Measurements from ENCODE around the gene MTA1. TPM values are rescaled to one million over a fixed set of nuclear protein-coding genes. Genes with fewer than 3 reads are reported as not detected.
A peak's percentile ranks its signal among the peaks of the same experiment; 100 is the strongest.

MTA1 gene
- polyA plus RNA-seq, 1 of the 3 experiments (the other 2 are of a cell fraction) = 96.3 TPM

DNA sequence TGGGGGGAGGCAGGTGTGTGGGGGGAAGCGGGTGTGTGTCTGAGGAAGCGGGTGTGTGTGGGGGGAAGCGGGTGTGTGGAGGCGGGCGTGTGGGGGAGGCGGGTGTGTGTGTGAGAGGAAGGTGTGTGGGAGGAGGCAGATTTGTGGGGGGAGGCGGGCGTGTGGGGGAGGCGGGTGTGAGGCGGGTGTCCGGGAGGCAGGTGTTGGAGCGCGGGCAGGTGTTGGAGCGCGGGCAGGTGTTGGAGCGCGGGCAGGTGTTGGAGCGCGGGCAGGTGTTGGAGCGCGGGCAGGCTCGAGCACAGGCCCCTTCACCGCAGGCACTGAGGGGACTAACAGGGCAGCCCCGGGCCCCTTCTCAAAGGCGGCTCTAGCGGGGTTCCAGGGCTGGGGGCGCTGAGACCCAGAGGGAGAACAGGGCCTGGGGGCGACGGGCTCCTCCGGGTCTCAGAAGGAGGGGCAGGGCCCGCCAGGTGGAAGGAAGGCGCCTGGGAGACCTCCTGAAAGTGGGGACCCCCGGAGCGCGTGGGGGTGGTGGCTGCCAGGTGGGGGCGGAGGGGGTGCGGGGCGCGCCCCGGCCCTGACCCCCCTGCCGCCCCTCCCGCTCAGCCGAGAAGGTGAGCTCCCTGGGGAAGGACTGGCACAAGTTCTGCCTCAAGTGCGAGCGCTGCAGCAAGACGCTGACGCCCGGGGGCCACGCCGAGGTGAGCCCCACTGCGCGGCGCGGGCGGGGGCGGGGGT is 58.2 kb downstream of the MTA1 start:
- Histone ChIP-seq H4K20me1 (ENCODE audit: insufficient read depth) (peaks cover 6% of the 10 kb centered on the region; the same call in 1 of the 2 replicates), H3K9ac (no peak overlapping the region), H3K79me2 (ENCODE audit: insufficient read depth) (peaks cover 32% of the 10 kb centered on the region), H3K9me2 (no peaks in the 10 kb centered on the region), H2AFZ (ENCODE audit: low read depth) (no peak overlapping the region), H3F3A (replicated peaks; ENCODE audit: insufficient read depth) (peaks cover 36% of the 10 kb centered on the region), H3K27ac (ENCODE audit: low read depth in 2 of 2, low read length in 1 of 2) (peak overlapping the region in 1 of 2 experiments; percentile 99; a peak in 2 of 4 replicates), H3K27me3 (ENCODE audit: insufficient read depth) (no peaks in the 10 kb centered on the region), H3K4me3 (ENCODE audit: low read depth in 2 of 2, low read length in 1 of 2) (peak overlapping the region in 1 of 2 experiments; percentile 92; a peak in 1 of 4 replicates), H3K4me2 (no peak overlapping the region), H3K36me3 (replicated peaks in 1 of 2; ENCODE audit: control insufficient read depth in 1 of 2, insufficient read depth in 2 of 2, low read length in 1 of 2) (peaks cover 0 to 2% of the 10 kb centered on the region in 2 experiments), H3K4me1 (ENCODE audit: control insufficient read depth in 1 of 2, insufficient read depth in 2 of 2, low read depth in 1 of 2, low read length in 1 of 2) (peaks cover 36 to 60% of the 10 kb centered on the region in 2 experiments; a peak in 3 of 4 replicates), H3K9me3 (no peaks in the 10 kb centered on the region)
- TF ChIP-seq SMC3 (IDR thresholded peaks at IDR 0.05; ENCODE audit: low read depth, low read length) (no peak), JUND (IDR thresholded peaks at IDR 0.05) (no peak), POLR2AphosphoS5 (IDR thresholded peaks at IDR 0.05; ENCODE audit: low read depth, low read length) (no peak), TCF12 (IDR thresholded peaks at IDR 0.05) (no peak)
- TF ChIP-seq, protein P1, sequence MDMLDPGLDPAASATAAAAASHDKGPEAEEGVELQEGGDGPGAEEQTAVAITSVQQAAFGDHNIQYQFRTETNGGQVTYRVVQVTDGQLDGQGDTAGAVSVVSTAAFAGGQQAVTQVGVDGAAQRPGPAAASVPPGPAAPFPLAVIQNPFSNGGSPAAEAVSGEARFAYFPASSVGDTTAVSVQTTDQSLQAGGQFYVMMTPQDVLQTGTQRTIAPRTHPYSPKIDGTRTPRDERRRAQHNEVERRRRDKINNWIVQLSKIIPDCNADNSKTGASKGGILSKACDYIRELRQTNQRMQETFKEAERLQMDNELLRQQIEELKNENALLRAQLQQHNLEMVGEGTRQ (IDR thresholded peaks at IDR 0.05; ENCODE audit: borderline replicate concordance, low read depth, low read length) = no peak
- TF ChIP-seq, protein P2, sequence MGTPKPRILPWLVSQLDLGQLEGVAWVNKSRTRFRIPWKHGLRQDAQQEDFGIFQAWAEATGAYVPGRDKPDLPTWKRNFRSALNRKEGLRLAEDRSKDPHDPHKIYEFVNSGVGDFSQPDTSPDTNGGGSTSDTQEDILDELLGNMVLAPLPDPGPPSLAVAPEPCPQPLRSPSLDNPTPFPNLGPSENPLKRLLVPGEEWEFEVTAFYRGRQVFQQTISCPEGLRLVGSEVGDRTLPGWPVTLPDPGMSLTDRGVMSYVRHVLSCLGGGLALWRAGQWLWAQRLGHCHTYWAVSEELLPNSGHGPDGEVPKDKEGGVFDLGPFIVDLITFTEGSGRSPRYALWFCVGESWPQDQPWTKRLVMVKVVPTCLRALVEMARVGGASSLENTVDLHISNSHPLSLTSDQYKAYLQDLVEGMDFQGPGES (IDR thresholded peaks at IDR 0.05; ENCODE audit: low read depth, low read length) = no peak
- WGBS (ENCODE audit: low lambda C conversion rate) = 91% methylated on average over 32 of the region's 56 CpGs
- POLR2A ChIA-PET = no interaction called here
- no peak for DNase-seq
- CTCF ChIA-PET = interaction anchor here (2.4 to 4.7 kb wide), 3 partner anchors 8 to 12 kb away, joined by 12 to 80 read pairs (median 34); partner anchors contain the start of genes CRIP1 and TEDC1

DNA sequence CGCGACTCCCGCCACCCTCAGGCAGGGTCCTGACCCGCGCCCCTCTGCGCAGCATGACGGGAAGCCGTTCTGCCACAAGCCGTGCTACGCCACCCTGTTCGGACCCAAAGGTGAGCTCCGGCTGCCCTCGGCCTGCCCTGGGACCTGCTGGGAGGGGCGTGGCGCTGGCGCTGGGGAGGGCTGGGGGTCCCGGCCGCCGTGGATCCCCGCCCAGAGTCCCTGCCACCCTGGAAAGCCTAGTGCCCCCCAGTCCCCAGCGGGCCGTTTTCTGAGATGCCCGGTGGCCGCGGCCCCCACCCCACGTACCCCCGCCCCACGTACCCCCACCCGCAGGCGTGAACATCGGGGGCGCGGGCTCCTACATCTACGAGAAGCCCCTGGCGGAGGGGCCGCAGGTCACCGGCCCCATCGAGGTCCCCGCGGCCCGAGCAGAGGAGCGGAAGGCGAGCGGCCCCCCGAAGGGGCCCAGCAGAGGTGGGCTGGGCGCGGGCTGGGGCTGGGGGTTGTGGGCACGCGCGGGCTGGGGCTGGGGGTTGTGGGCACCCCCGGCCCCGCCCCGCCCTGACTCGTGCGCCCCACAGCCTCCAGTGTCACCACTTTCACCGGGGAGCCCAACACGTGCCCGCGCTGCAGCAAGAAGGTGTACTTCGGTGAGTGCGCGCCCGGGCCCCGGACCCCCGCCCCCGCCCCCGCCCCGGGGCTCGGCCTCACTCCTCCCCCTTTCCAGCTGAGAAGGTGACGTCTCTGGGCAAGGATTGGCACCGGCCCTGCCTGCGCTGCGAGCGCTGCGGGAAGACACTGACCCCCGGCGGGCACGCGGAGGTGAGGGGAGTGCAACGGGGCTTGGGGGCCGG is 59.0 kb downstream of the MTA1 start:
- no peak for DNase-seq
- peaks cover 0 to 2% of the 10 kb centered on the region in 2 experiments for H3K36me3 ChIP-seq (replicated peaks in 1 of 2; ENCODE audit: control insufficient read depth in 1 of 2, insufficient read depth in 2 of 2, low read length in 1 of 2)
- H3K4me3 ChIP-seq (ENCODE audit: low read depth in 2 of 2, low read length in 1 of 2) = no peak overlapping the region
- 93% methylated on average over 11 of the region's 81 CpGs for WGBS (ENCODE audit: low lambda C conversion rate)
- no peak overlapping the region for H3K27ac ChIP-seq (ENCODE audit: low read depth in 2 of 2, low read length in 1 of 2)
- no peaks in the 10 kb centered on the region for H3K9me3 ChIP-seq
- H2AFZ ChIP-seq (ENCODE audit: low read depth) = no peak overlapping the region
- peaks cover 32% of the 10 kb centered on the region for H3K79me2 ChIP-seq (ENCODE audit: insufficient read depth)
- ChIA-PET CTCF (interaction anchor here (4.7 kb wide), 1 partner anchor 12 kb away, joined by 80 read pairs; the partner anchor contains the start of gene TEDC1), POLR2A (no interaction called here)
- peaks cover 34 to 60% of the 10 kb centered on the region in 2 experiments; a peak in 3 of 4 replicates for H3K4me1 ChIP-seq (ENCODE audit: control insufficient read depth in 1 of 2, insufficient read depth in 2 of 2, low read depth in 1 of 2, low read length in 1 of 2)
- H3K4me2 ChIP-seq = no peak overlapping the region
- peaks cover 6% of the 10 kb centered on the region; the same call in 1 of the 2 replicates for H4K20me1 ChIP-seq (ENCODE audit: insufficient read depth)
- no peaks in the 10 kb centered on the region for H3K27me3 ChIP-seq (ENCODE audit: insufficient read depth)
- peaks cover 34% of the 10 kb centered on the region for H3F3A ChIP-seq (replicated peaks; ENCODE audit: insufficient read depth)
- H3K9me2 ChIP-seq = no peaks in the 10 kb centered on the region
- H3K9ac ChIP-seq = no peak overlapping the region
- TF ChIP-seq SMC3 (IDR thresholded peaks at IDR 0.05; ENCODE audit: low read depth, low read length) (no peak), GATA2 (CRISPR knock-in tag; IDR thresholded peaks at IDR 0.05) (no peak), MEF2A (IDR thresholded peaks at IDR 0.05; ENCODE audit: borderline replicate concordance, low read depth) (no peak), FOSL2 (IDR thresholded peaks at IDR 0.05; ENCODE audit: borderline replicate concordance, low read depth) (no peak), RFX5 (IDR thresholded peaks at IDR 0.05; ENCODE audit: low read length) (no peak), NRF1 (IDR thresholded peaks at IDR 0.05; ENCODE audit: low read depth, low read length) (no peak), SIN3A (IDR thresholded peaks at IDR 0.05; ENCODE audit: borderline replicate concordance, low read depth, low read length) (no peak), MXI1 (IDR thresholded peaks at IDR 0.05; ENCODE audit: low read depth, low read length) (no peak), TEAD4 (IDR thresholded peaks at IDR 0.05; ENCODE audit: borderline replicate concordance, insufficient read depth) (no peak), TAF1 (IDR thresholded peaks at IDR 0.05; ENCODE audit: borderline replicate concordance, low read depth, low read length) (no peak)
- TF ChIP-seq, protein P2 (IDR thresholded peaks at IDR 0.05; ENCODE audit: low read depth, low read length) = no peak
- TF ChIP-seq, protein P3, sequence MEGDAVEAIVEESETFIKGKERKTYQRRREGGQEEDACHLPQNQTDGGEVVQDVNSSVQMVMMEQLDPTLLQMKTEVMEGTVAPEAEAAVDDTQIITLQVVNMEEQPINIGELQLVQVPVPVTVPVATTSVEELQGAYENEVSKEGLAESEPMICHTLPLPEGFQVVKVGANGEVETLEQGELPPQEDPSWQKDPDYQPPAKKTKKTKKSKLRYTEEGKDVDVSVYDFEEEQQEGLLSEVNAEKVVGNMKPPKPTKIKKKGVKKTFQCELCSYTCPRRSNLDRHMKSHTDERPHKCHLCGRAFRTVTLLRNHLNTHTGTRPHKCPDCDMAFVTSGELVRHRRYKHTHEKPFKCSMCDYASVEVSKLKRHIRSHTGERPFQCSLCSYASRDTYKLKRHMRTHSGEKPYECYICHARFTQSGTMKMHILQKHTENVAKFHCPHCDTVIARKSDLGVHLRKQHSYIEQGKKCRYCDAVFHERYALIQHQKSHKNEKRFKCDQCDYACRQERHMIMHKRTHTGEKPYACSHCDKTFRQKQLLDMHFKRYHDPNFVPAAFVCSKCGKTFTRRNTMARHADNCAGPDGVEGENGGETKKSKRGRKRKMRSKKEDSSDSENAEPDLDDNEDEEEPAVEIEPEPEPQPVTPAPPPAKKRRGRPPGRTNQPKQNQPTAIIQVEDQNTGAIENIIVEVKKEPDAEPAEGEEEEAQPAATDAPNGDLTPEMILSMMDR (IDR thresholded peaks at IDR 0.05) = no peak
- TF ChIP-seq, protein P1 (IDR thresholded peaks at IDR 0.05; ENCODE audit: borderline replicate concordance, low read depth, low read length) = no peak
